ENCODE measurements around the gene VASH2.

GRCh38 chr1:212959266-212960220, 9.2 kb downstream of the VASH2 start:
- TF ChIP-seq TAF1 (IDR thresholded peaks at IDR 0.05; ENCODE audit: low read depth) (no peak), USF1 (IDR thresholded peaks at IDR 0.05) (no peak), CREB1 (IDR thresholded peaks at IDR 0.05; ENCODE audit: low read depth) (no peak), YY1 (IDR thresholded peaks at IDR 0.05; ENCODE audit: low read depth) (no peak), EP300 (IDR thresholded peaks at IDR 0.05; ENCODE audit: borderline replicate concordance) (no peak), TEAD4 (IDR thresholded peaks at IDR 0.05) (no peak), REST (IDR thresholded peaks at IDR 0.05; ENCODE audit: low read depth) (no peak)

Data from Ishikawa (cell line).